ENCODE measurements around the gene C10orf120.
A peak's percentile ranks its signal among the peaks of the same experiment; 100 is the strongest.

C10orf120 gene

DNA sequence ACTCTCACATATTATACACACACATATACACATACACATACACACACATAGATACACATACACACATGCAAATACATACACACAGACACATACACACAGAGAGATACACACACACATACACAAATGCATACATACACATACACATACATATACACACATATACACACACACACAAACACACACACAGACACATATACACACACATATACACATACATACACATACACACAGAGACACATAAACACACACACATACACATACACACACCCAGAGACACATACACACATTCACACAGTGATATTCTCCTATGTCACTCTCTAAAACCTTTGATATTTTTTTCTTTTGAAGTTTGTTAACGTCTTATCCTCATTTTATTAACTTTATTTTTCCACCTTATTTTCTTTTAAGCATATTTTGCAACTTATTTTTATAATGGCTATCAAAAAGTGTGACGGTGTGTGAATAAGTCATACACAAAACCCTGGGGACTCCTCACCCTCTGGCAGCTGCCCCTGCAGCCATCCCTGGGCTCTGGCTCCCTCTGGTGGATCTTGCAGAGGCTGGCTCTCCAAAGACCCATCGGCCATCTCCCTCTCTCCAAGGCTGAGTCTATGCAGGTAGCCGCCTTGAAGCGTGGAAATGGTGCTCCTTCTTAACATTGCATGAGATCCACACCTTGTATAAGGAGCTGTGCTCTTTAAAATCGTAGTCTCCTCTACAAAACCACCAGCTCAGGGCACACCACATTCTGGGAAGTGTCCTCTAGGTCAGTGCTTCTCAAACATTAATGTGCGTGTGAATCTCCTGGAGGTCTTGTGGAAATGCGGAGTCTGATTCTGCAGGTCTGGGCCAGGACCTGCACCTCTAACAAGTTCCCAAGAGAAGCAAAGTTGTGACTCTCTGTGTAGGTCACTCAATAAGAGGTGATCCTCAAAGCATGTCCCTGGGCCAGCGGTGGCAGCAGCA lies 4.1 kb upstream of the C10orf120 start:
- peak; percentile 24 for DNase-seq (ENCODE audit: low read depth)

DNA sequence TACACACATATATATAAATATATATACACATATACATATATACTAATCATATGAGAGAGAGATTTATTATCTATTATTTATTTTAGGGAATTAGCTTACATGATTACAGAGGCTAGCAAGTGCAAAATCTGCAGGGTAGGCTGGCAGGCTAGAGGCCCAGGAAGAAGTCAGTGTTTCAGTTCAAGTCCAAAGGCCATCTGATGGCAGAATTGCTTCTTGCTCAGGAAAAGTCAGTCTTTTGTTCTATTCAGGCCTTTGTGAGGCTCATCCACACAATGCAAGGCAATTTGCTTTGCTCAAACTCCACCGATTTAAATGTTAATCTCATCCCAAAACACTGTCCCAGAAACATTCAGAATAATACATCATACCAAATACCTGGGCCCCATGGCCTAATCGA lies 2.6 kb upstream of the C10orf120 start:
- no peak for DNase-seq (ENCODE audit: low read depth)

DNA sequence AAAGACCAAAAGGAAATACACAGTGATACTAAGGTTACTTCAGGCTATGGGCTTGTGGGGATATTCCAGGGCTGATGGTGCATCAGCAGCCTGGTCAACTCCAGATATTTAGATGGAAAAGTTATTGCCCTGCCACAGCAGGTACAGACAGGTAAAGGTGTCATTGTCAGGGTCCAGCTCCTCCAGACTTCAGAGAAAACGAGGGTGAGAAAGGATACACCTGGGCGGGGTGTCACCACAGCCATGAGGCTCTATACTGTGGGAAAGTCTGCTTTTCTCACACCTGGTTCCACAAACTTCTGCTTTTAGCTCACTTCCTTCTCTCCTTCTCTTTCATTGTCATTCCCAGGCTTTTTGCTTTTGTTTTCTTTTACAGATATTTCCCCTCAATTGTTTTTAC lies 2.0 kb upstream of the C10orf120 start:
- DNase-seq (ENCODE audit: low read depth) = no peak

DNA sequence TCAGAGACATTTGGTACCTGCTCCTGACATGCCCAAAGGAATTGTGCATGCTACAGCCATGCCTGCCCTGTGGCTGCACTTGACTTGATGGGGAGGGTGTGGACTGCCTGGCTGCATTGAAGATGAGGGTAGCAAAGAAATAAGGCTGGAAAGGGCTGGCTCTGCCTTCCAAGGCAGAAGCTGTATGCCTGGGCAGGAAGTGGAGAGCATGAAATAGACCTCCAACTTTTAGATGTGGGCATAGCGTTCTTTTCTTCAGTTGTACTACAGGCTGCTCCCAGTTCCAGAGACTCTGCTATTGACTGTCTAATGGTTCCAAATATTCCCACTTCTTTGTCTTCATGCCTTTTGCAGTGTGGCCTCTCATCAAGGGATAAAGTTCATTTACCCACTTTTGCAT lies 3.0 kb downstream of the C10orf120 start:
- no peak for DNase-seq (ENCODE audit: low read depth)

DNA sequence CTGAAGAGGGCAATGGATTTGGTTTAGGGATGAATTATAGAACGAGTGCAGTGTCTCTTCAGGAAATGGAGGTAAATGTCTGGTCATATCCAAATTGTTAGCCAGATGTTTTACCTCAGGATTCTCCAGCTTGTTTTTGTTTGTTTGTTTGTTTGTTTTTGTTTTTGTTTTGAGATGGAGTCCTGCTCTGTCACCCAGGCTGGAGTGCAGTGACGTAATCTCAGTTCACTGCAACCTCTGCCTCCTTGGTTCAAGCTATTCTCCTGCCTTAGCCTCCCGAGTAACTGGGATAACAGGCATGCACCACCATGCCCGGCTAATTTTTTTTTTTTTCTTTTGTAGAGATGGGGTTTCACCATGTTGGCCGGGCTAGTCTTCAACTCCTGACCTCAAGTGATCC lies 6.9 kb downstream of the C10orf120 start:
- no peak for DNase-seq (ENCODE audit: low read depth)

DNA sequence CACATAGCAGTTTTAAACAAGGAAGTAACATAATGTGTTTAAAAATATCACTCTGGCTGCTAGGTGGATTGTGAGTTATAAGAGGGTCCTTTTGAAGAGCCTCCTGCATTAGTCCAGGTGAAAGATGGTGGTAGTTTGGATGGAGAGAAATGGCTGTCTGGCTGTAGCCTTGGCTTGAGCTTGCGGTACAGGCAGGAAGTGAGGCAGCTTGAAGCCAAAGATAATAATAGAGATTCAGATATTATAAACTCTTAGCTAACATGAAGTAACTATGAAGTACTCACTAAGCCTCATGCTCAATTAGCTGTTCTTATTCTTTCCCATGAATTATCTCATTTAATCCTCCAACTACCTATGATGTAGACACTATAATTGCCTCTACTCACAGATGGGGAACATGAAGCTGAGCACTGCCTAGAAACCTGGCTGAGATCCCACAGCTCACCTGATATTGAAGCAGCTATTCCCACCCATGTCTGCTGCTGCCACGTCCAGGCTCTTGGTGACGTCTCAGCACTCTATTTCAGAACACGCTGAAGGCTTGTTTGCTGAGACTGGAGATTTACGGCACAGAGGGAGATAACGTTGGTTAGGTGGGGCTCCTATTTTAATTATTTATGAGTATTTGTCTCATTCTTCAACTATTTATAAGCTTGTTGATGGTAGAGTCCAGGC lies 10.4 kb downstream of the C10orf120 start:
- no peak for DNase-seq (ENCODE audit: low read depth)

DNA sequence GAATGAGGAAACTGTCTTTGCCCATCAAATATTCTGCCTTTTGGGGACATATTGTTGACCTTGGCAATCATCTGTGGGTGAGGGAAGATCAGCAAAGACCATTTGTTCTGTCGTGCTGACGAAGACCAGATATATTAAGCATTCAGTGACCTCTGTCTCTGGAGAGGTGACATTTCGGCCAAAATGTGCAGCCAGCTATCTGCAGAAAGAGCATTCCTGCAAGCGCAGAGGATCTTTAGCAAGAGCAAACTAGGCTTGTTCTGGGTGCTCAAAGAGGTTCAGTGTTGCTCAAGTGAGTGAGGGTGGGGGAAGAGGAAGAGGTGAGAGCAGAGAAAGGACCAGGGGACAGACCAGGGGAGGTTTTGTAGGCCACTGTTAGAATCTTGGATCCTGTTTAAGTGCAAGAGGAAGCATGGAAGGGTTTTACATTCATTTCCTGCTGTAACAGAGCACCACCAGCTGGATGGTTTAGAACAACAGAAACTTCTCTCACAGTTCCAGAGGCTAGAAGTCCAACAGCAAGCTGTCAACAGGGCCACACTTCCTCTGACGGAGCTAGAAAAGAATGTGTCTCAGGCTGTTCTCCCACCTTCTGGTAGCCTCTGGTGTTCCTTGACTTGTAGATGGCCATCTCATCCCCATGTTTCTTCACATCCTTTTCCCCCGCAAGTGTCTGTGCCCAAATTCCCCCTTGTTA lies 11.2 kb downstream of the C10orf120 start:
- no peak for DNase-seq (ENCODE audit: low read depth)

DNA sequence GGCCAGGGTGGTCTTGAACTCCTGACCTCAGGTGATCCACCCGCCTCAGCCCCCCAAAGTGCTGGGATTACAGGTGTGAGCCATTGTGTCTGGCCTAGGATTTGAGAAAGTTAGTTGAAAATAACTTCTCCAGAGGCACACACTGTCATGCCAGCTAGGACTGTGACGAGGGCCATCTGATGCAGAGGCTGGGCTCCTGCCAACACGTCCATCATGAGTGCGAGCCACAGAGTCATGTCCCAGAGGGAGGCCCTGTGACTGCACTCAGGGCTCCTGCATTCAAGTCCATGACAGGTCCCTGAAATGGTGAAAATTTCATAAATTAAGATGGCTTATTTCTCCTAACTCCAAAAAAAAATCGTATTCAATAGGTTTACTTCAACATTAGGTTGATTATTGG lies 17.1 kb downstream of the C10orf120 start:
- no peak for DNase-seq (ENCODE audit: low read depth)

DNA sequence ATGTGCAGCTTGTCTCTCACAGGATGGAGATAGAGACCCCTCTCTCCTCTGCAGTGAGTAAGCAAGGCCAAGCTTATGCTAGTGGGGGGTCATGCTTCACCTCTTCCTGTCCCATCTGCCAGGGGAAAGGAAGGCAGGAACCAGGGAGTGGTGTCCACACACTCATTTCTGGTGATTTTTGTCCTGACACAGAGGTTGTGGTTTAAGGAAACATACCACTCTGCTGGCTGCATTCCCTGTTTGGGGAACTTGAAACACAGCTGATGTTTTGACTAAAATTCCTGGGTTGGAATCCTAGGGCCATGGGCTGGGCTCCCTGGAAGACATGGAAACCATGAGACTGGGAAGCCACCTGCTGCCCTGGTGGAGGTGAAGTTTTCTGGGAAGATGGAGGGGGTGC lies 21.4 kb downstream of the C10orf120 start:
- no peak for DNase-seq (ENCODE audit: low read depth)

DNA sequence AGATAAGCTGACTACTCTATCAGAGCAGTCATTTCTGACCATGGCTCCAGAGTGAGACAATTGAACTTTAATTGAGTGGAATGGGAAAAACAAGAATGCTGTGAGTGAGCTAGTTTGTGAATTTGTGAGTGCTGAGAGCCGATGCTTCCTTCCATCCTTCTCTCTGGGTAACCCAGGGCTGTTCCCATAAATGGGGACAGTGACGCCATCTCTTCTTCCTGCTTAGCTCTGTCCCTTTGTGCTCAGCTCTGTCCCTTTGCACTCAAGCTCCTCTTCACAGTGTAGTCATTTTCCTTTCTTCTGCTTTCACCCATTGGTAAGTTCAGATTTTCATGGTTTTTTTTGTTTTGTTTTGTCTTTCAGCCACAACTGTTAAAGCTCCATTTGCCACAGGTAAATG lies 24.4 kb downstream of the C10orf120 start:
- DNase-seq (ENCODE audit: low read depth) = no peak

DNA sequence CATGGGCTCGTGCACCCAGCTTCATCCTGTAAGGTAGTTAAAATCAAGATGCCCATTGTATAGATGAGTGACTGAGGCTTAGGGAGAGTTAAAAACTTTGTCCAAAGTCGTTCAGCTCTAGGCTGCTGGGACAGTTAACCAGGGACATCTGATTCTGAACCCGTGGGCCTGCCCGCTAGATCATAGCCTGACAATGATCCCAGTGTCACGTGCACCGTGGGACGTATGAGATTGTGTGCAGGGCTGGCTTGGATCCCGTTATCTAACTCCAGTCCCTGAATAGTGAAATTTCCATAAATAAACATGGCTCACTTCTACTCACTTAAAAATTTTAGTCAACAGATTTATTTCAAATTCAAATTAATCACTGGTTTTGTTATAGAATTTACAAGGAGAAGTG lies 24.9 kb downstream of the C10orf120 start:
- DNase-seq (ENCODE audit: low read depth) = no peak

DNA sequence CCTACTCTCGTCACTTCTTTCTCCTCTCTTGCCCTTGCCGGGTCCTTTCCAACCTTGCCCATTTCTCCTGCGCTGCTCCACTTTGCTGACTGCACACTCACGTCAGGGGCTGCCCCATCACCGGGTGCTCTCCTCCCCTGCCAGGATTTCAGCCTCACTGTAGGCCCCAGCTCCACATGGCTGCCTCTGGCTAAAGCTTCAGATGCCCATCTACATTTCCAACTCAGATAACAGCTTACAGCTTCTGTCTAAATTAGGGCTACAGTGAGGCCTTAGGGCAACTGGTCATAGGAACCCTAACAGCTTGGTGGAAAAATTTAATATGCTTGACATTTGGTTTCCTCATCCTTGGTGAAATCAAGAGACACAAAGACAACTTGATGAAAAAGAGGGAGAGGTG lies 25.9 kb downstream of the C10orf120 start:
- DNase-seq (ENCODE audit: low read depth) = no peak

DNA sequence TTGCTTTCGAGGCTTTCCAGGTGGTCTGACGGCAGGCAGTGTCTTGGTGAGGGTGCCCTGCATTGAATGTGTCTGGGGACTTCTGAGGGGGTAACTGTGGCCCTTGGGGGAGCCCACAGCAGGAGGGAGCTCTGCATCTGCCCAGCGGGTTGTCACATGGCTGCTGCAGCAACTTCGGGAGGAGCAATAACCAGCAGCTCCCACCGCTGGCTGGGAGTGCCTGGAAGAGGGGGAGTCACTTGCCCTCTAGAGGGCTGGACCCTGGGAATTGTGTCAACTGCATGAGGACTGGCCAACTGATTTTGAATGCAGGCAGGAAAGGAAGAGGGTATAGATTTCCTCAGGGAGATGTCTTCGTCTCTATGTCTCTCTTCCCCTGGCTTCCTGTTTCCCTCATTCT lies 26.4 kb downstream of the C10orf120 start:
- DNase-seq (ENCODE audit: low read depth) = no peak

DNA sequence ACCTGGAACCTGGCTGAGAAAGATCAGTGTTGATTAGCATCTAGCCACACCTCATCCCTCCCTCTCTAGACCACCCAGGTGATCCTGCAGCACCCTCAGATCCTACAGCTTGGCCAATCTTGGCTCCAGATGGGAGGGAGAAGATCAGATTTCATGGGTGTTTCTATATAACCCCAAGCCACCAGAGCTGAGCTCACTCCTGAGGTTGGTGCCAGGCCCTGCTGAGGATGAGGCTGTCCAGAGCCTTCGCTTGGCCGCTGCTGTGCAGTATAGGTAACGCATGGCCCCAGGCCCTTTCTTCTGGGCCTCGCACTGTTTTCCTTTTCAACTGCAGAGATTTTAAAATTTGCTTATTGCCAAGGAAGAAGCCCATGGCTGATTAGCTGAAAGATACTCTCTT lies 27.0 kb downstream of the C10orf120 start:
- no peak for DNase-seq (ENCODE audit: low read depth)

DNA sequence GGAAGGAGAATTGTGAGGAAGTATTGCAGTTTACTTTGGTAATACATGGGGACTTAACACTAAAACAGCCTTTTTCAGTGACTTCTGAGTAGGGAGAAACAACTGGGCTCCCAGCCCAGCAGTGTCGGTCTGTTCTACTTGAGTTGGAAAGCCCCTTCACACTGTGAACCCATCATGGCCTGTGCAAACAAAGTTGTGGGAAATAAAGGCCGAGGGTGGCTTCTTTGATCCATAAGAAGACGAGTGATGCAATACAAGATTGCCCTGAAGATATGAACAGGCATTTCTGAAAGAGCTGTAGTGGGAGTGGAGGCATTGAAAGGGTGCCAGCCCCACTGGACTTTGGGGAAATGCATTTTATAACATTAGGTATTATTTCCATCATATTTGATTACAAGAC lies 28.3 kb downstream of the C10orf120 start:
- DNase-seq (ENCODE audit: low read depth) = no peak

DNA sequence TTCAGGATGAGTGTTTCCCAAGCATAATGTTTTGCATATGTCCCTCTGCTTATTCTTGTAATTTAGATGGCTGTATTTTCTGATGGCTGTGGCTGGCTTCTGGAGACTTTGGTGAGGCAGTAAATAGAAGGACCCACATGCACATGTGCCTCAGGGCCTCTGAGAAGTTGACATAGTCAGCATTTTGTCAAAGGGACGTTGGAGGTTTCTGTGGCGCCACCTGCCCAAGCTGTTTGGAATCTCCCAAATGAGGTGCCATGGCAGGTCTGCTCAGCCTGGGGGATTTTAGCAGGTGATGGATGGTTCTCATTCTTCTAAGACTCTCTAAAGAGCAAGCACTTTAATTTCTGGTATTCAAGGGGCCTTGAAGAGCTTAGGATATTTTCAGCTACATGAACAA lies 29.8 kb downstream of the C10orf120 start:
- no peak for DNase-seq (ENCODE audit: low read depth)

DNA sequence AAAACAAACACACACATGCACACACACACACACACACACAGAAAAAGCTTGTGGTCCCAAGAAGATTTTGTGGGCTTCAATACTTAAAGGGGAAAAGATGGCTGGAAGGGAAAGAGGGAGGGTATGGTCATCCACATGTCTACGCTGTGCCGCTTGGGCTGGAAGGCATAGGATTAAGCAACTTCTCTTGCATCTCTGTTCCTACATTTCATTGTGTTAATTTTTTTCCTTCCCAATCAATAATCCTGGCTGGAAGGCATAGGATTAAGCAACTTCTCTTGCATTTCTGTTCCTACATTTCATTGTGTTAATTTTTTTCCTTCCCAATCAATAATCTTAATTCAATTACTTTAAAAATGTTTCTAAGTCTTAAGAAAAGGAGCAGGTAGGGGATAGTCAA lies 30.6 kb downstream of the C10orf120 start:
- no peak for DNase-seq (ENCODE audit: low read depth)

DNA sequence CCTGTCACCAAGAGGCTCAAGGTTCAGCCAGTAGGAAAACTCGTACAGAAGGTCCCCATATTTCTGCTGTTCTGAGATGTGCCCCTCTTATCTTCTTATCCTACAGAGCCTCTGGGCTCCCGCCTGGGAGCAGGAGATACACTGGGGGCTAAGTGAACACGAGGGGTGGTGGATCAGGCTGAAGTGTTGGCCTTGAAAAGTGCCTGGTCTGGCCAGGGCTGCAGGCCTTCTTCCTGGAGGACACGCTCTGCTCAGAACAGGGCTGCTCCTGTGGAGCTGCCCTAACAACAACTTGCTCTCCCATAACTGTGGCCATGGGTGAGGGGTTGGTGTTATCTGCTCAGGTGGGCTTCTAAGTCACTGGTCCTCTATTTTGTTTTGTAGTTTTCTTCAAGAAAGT lies 33.7 kb downstream of the C10orf120 start:
- DNase-seq (ENCODE audit: low read depth) = no peak

DNA sequence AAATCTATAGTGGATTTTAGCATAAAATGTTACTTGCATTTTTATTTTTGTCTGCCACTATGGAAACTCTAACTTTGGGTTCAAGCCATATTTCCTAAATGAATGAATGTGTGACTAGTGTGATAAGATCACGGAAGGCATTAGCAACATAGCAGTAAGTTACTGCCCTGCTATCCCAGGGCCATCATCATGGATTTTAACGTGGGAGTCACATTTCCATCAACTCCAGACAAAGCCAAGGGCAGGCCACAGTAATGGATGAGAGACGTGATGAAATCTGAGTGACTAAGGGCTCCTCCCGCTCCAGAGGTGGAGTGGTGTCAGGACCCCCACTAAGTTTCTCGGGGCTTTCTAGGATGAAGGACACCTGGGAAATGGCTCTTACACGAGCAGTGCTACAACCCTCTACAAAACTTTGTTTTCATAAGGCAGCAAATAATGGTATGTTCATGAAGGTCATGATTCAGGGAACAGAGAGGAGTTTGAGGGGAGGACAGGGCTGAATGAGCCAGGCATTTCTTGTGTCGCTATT lies 34.3 kb downstream of the C10orf120 start:
- DNase-seq (ENCODE audit: low read depth) = no peak

DNA sequence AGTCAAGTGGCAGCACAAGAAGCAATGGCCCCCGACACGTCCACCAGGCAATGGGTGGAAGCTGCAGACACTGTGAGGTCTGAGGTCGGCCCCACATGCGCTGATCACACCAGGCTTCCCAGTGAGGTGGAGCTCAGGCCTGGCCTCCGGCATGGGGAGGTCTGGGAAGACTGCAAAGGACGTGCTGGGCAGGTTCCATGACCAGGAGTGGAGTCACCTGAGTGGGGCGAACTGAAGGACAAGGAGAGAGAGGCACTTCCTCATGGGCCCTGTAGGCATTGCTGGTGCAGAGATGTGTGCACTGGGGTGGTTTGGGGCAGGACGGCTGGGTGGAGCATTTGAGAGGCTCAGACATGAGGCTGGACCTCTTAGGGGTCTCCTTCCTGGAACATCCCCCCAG lies 35.1 kb downstream of the C10orf120 start:
- DNase-seq (ENCODE audit: low read depth) = no peak

DNA sequence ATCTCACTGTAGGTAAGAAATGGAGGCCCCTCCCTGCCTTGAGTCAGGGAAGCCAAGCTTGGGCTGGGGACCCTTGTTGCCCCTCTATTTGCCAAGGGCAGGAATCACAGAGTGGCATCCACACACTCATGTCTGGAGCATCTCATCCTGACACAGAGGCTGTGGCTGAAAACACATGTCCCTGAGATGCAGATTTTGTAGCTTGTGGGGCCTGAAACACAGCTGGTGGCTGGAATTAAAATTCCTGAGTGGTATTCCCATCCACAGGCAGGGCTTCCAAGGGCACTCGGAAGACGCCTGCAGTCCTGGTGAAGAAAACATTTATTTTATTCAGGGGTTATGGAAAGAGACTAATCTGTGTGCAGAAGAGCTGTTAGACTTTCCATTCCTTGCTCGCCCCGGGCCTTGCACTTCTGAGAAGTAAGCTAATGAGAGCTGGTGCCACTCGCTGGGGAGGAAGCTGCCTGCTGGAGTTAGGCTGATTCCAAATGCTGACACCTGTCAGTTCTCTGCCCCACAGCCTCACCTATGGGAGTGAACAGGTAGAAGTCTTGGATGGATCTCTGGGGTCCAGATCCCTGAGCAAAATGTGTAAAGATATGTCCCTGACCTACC lies 36.0 kb downstream of the C10orf120 start:
- no peak for DNase-seq (ENCODE audit: low read depth)

DNA sequence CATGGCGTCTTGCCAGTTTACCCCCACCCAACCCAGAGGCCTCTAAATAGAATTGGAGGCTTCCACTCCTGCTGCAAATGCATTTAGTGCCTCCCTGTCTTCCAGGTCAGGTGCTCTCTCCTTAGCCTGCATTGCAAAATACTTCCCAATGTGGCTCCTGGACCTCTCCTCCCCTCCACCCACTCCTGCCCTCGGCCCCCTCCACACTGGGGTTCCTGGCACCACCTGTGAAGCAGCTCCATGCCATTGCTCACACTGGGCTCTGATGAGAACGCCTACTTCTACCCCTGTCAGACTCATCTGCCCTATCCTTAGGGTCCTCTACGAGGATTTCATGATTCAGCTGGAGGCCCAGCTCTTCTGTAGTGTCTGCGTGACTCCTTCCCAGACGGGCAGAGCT lies 37.4 kb downstream of the C10orf120 start:
- no peak for DNase-seq (ENCODE audit: low read depth)

Measured in T follicular helper cell (primary cell).